ENCODE measurements around the gene TCERG1L. TPM values are rescaled to one million over a fixed set of nuclear protein-coding genes. Genes with fewer than 3 reads are reported as not detected.

The TCERG1L gene
- total RNA-seq, 1 experiment from 2014 or later: not detected

DNA sequence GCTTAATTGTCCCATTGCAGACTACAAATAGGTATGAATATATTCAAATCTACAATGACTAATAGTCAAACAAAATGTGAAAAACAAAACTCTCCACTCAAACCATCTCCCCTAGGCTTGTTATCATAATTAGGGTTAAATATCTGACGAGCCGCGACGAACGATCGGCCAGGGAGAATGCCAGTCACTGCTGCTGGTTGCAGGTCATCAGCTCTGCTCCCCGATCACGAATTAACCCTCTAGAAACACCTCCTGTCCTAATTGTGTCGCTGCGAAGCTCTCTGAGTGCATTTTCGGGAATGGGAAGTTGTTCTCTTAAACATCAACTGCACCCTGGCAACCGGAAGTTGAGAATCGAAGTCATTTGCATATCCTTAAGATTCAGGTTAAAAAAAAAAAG is 167.3 kb downstream of the TCERG1L start:
- intact Hi-C loops (cut with micrococcal nuclease; ENCODE audit: unreplicated experiment) (no loop called here), in situ Hi-C loops (cut with HindIII; ENCODE audit: low pct_unique_long_range_greater_than_20kb, low sequenced_read_pairs) (no loop called here)
- no peaks in the 10 kb centered on the region for H3K9me3 ChIP-seq (ENCODE audit: control insufficient read depth, insufficient read depth, low read depth, low read length)
- no peaks in the 10 kb centered on the region for H3K36me3 ChIP-seq (ENCODE audit: control insufficient read depth, insufficient read depth, low read length)
- DNase-seq (ENCODE audit: low read depth, low spot score): no peak
- no peak for ATAC-seq
- no peak overlapping the region for H3K4me3 ChIP-seq (ENCODE audit: low read depth in 2 of 2, low read length in 2 of 2)
- peaks cover 2% of the 10 kb centered on the region; the same call in 1 of the 2 replicates for H3K27me3 ChIP-seq (ENCODE audit: control insufficient read depth, insufficient read depth, low read length)
- no TSS peak for BruUV-seq (replicated peaks)
- POLR2A ChIA-PET: no interaction called here
- TF ChIP-seq SIN3A (IDR thresholded peaks at IDR 0.05; ENCODE audit: borderline replicate concordance, insufficient read depth, low read depth, low read length): no peak
- no peak for TF ChIP-seq TCF7L2 (IDR thresholded peaks at IDR 0.05; ENCODE audit: low read depth, low read length)
- no peak for TF ChIP-seq POLR2AphosphoS5 (IDR thresholded peaks at IDR 0.05; ENCODE audit: low read depth, low read length)
- TF ChIP-seq, protein P1, sequence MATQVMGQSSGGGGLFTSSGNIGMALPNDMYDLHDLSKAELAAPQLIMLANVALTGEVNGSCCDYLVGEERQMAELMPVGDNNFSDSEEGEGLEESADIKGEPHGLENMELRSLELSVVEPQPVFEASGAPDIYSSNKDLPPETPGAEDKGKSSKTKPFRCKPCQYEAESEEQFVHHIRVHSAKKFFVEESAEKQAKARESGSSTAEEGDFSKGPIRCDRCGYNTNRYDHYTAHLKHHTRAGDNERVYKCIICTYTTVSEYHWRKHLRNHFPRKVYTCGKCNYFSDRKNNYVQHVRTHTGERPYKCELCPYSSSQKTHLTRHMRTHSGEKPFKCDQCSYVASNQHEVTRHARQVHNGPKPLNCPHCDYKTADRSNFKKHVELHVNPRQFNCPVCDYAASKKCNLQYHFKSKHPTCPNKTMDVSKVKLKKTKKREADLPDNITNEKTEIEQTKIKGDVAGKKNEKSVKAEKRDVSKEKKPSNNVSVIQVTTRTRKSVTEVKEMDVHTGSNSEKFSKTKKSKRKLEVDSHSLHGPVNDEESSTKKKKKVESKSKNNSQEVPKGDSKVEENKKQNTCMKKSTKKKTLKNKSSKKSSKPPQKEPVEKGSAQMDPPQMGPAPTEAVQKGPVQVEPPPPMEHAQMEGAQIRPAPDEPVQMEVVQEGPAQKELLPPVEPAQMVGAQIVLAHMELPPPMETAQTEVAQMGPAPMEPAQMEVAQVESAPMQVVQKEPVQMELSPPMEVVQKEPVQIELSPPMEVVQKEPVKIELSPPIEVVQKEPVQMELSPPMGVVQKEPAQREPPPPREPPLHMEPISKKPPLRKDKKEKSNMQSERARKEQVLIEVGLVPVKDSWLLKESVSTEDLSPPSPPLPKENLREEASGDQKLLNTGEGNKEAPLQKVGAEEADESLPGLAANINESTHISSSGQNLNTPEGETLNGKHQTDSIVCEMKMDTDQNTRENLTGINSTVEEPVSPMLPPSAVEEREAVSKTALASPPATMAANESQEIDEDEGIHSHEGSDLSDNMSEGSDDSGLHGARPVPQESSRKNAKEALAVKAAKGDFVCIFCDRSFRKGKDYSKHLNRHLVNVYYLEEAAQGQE (IDR thresholded peaks at IDR 0.05; ENCODE audit: insufficient read depth in 1 of 2, low read depth in 2 of 2, low read length in 1 of 2): no peak
- TF ChIP-seq, protein P2, sequence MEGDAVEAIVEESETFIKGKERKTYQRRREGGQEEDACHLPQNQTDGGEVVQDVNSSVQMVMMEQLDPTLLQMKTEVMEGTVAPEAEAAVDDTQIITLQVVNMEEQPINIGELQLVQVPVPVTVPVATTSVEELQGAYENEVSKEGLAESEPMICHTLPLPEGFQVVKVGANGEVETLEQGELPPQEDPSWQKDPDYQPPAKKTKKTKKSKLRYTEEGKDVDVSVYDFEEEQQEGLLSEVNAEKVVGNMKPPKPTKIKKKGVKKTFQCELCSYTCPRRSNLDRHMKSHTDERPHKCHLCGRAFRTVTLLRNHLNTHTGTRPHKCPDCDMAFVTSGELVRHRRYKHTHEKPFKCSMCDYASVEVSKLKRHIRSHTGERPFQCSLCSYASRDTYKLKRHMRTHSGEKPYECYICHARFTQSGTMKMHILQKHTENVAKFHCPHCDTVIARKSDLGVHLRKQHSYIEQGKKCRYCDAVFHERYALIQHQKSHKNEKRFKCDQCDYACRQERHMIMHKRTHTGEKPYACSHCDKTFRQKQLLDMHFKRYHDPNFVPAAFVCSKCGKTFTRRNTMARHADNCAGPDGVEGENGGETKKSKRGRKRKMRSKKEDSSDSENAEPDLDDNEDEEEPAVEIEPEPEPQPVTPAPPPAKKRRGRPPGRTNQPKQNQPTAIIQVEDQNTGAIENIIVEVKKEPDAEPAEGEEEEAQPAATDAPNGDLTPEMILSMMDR (IDR thresholded peaks at IDR 0.05): no peak
- H3K27ac ChIP-seq (ENCODE audit: low read length): no peak overlapping the region
- CTCF ChIA-PET: no interaction called here
- no peaks in the 10 kb centered on the region for H3K4me1 ChIP-seq (ENCODE audit: control insufficient read depth, insufficient read depth, low read length)

DNA sequence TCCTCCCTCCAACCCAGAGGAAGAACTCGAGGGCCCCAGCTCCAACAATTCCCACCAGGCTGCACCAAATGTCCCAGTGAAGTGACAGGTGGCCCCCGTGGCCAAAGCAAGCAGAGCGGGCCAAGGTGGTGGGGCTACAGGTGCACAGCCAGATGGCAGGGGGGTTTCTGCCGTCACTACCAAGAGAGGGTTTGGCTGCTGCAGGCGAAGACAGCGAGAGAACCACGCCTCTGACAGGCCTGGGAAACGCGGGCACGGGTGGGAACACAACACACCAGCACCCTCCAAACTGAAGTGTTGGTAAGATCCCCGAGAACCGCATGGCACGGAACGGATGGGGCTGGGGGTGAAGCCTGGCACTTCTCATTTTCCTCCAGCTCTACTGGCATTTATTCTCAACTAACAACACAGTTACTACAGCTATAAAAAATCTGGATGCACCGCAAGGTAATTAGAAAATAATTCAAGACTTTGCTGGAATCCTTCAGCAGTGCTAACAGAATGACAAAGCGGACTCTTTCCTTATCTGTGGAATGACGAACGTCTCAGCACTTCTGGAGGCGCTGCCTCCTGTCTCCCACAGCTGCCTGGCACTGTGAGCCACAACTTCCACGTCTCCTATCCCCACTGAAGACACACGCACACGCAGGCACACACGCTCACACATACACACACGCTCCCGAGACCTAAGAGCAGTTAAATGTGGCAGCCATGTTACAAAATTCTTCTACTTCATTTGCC is 167.9 kb downstream of the TCERG1L start:
- H3K36me3 ChIP-seq (ENCODE audit: control insufficient read depth, insufficient read depth, low read length): no peaks in the 10 kb centered on the region
- H3K4me3 ChIP-seq (ENCODE audit: low read depth in 2 of 2, low read length in 2 of 2): no peak overlapping the region
- no peaks in the 10 kb centered on the region for H3K9me3 ChIP-seq (ENCODE audit: control insufficient read depth, insufficient read depth, low read depth, low read length)
- H3K27me3 ChIP-seq (ENCODE audit: control insufficient read depth, insufficient read depth, low read length): peaks cover 6% of the 10 kb centered on the region
- no peaks in the 10 kb centered on the region for H3K4me1 ChIP-seq (ENCODE audit: control insufficient read depth, insufficient read depth, low read length)
- no TSS peak for BruUV-seq (replicated peaks)
- intact Hi-C loops (cut with micrococcal nuclease; ENCODE audit: unreplicated experiment): no loop called here
- TF ChIP-seq TCF7L2 (IDR thresholded peaks at IDR 0.05; ENCODE audit: low read depth, low read length) (no peak), SIN3A (IDR thresholded peaks at IDR 0.05; ENCODE audit: borderline replicate concordance, insufficient read depth, low read depth, low read length) (no peak), POLR2AphosphoS5 (IDR thresholded peaks at IDR 0.05; ENCODE audit: low read depth, low read length) (no peak)
- TF ChIP-seq, protein P2 (IDR thresholded peaks at IDR 0.05): no peak
- TF ChIP-seq, protein P1 (IDR thresholded peaks at IDR 0.05; ENCODE audit: insufficient read depth in 1 of 2, low read depth in 2 of 2, low read length in 1 of 2): no peak
- CTCF ChIA-PET: no interaction called here
- in situ Hi-C loops (cut with HindIII; ENCODE audit: low pct_unique_long_range_greater_than_20kb, low sequenced_read_pairs): no loop called here
- ATAC-seq: no peak
- no peak overlapping the region for H3K27ac ChIP-seq (ENCODE audit: low read length)
- POLR2A ChIA-PET: no interaction called here
- no peak for DNase-seq (ENCODE audit: low read depth, low spot score)

All from Panc1 (cell line).